Ovary (tissue), 3 donors: ENCODE measurements around the gene PLXDC2.

Experiments used
- EP300 ChIP-seq: sonication (generic); formaldehyde crosslinking; IDR thresholded peaks from one replicate; pipeline ENCODE4 v1.6.1; 2017; ENCODE audit warnings: antibody characterized with exemption
- POLR2A ChIP-seq: fragments of 450-650 bp; IDR thresholded peaks from one replicate; pipeline ENCODE4 v1.6.1; 2017; ENCODE audit warnings: antibody characterized with exemption, mild to moderate bottlenecking, moderate library complexity
- TF ChIP-seq, protein P1 (sequence below), 3 donors: fragments of 450-650 bp in 2 of 3; fragments of 200-600 bp in 1 of 3; IDR thresholded peaks; one replicate each; pipeline versions ENCODE4 v1.5.1 to v1.8.0; 2016 to 2022; ENCODE audit warnings: antibody characterized with exemption in 3 of 3, mild to moderate bottlenecking in 1 of 3
- donor health status: DM: no; HTN: no; CAD: no.

DNA sequence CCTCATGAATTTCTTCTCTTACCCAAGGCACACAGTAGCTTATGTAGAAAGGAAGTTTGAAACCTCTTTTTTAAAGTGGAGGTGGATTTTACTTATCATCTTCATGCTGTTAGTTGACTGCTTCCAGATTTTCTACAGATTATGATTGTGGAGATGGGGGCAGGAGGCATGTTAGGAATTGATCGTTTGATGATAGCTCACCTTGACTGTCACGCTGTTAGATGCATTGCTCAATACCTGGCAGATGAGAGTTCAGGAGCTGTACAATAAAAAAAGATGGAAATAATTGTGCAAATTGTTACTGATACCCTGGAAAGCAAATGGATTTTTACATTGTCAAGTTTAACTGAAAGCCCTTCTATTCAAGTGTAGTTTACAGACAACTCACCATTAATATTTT lies 340.3 kb downstream of the PLXDC2 start:
- no peak for TF ChIP-seq POLR2A
- TF ChIP-seq, protein P1, sequence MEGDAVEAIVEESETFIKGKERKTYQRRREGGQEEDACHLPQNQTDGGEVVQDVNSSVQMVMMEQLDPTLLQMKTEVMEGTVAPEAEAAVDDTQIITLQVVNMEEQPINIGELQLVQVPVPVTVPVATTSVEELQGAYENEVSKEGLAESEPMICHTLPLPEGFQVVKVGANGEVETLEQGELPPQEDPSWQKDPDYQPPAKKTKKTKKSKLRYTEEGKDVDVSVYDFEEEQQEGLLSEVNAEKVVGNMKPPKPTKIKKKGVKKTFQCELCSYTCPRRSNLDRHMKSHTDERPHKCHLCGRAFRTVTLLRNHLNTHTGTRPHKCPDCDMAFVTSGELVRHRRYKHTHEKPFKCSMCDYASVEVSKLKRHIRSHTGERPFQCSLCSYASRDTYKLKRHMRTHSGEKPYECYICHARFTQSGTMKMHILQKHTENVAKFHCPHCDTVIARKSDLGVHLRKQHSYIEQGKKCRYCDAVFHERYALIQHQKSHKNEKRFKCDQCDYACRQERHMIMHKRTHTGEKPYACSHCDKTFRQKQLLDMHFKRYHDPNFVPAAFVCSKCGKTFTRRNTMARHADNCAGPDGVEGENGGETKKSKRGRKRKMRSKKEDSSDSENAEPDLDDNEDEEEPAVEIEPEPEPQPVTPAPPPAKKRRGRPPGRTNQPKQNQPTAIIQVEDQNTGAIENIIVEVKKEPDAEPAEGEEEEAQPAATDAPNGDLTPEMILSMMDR (IDR thresholded peaks at IDR 0.05) = no peak
- no peak for TF ChIP-seq EP300
